Activated CD8-positive, alpha-beta T cell treated with anti-CD3 and anti-CD28 coated beads for 36 hours (primary cell): ENCODE data around the gene LRBA. TPM values are rescaled to one million over a fixed set of nuclear protein-coding genes. Genes with fewer than 3 reads are reported as not detected.

Experiments
- ATAC-seq: fragments of 200-7000 bp; cut with Tn5 transposase; one replicate; pipeline ENCODE4 v1.10.0; 2021; ENCODE audit warnings: mild to moderate bottlenecking, moderate library complexity
- CTCF ChIA-PET: fragments of 350-600 bp; sonication (Branson Sonifier 250); formaldehyde crosslinking; loops from one replicate; lab custom pipeline; 2021; ENCODE audit warnings: antibody characterized with exemption; lab: Charles Lee
- POLR2A ChIA-PET: fragments of 350-600 bp; sonication (Branson Sonifier 250); formaldehyde crosslinking; loops from one replicate; lab custom pipeline; 2021; ENCODE audit warnings: antibody characterized with exemption; lab: Charles Lee
- DNase-seq: peaks from one replicate; pipeline ENCODE4 v3.0.0-alpha.2; 2020
- H3K27ac Mint-ChIP-seq: one replicate; pipeline ENCODE4 v1.8.0; 2021; ENCODE audit warnings: mild to moderate bottlenecking, mixed read lengths
- H3K27me3 Mint-ChIP-seq: one replicate; pipeline ENCODE4 v1.8.0; 2021; ENCODE audit warnings: mixed read lengths
- H3K36me3 Mint-ChIP-seq: one replicate; pipeline ENCODE4 v1.8.0; 2021; ENCODE audit warnings: low read depth, mixed read lengths
- H3K4me1 Mint-ChIP-seq: one replicate; pipeline ENCODE4 v1.8.0; 2021; ENCODE audit warnings: low read depth, mixed read lengths
- H3K4me3 Mint-ChIP-seq: one replicate; pipeline ENCODE4 v1.8.0; 2021; ENCODE audit warnings: mild to moderate bottlenecking, moderate library complexity, mixed read lengths
- H3K9me3 Mint-ChIP-seq: one replicate; pipeline ENCODE4 v1.8.0; 2021; ENCODE audit warnings: mixed read lengths
- intact Hi-C: fragments of 100-400 bp; cut with micrococcal nuclease; formaldehyde crosslinking; loops from one replicate; pipeline ENCODE4 v1.10.0; 2022
- total RNA-seq, 2 experiments: library from RNA; stranded (reverse); gene quantifications; one replicate each; pipeline ENCODE4 v1.2.3, GENCODE V29; 2021
- TF ChIP-seq, protein P1 (sequence below): fragments of 200-600 bp; IDR thresholded peaks from one replicate; pipeline ENCODE4 v1.8.0; 2022; ENCODE audit warnings: antibody characterized with exemption, mild to moderate bottlenecking

The LRBA gene
- total RNA-seq, 2 experiments from 2014 or later: 48.1 to 52.5 TPM

- DNase-seq: no peak
- no peak overlapping the region for H3K27ac Mint-ChIP-seq
- intact Hi-C loops: no loop called here
- ChIA-PET CTCF (no interaction called here), POLR2A (no interaction called here)
- no peak for ATAC-seq
- H3K36me3 Mint-ChIP-seq: peaks cover 64% of the 10 kb centered on the region
- no peaks in the 10 kb centered on the region for H3K27me3 Mint-ChIP-seq
- H3K4me1 Mint-ChIP-seq: no peaks in the 10 kb centered on the region
- no peak overlapping the region for H3K4me3 Mint-ChIP-seq
- TF ChIP-seq, protein P1, sequence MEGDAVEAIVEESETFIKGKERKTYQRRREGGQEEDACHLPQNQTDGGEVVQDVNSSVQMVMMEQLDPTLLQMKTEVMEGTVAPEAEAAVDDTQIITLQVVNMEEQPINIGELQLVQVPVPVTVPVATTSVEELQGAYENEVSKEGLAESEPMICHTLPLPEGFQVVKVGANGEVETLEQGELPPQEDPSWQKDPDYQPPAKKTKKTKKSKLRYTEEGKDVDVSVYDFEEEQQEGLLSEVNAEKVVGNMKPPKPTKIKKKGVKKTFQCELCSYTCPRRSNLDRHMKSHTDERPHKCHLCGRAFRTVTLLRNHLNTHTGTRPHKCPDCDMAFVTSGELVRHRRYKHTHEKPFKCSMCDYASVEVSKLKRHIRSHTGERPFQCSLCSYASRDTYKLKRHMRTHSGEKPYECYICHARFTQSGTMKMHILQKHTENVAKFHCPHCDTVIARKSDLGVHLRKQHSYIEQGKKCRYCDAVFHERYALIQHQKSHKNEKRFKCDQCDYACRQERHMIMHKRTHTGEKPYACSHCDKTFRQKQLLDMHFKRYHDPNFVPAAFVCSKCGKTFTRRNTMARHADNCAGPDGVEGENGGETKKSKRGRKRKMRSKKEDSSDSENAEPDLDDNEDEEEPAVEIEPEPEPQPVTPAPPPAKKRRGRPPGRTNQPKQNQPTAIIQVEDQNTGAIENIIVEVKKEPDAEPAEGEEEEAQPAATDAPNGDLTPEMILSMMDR: no peak
- no peaks in the 10 kb centered on the region for H3K9me3 Mint-ChIP-seq
Observed at GRCh38 chr4:150583287-150584110, 431.6 kb downstream of the LRBA start.

DNA sequence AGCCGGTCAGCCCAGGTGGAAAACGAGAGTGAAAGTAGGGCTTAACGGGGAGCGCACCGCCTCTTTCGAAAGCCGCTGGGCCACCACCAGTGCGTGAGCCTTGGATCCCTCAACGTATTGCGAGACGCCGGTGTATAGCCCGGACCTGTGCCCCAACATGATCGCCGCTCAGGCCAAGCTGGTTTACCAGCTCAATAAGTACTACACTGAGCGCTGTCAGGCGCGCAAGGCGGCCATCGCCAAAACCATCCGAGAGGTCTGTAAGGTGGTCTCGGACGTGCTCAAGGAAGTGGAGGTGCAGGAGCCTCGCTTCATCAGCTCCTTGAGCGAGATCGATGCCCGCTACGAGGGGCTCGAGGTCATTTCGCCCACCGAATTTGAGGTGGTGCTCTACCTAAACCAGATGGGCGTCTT is 432.2 kb downstream of the LRBA start:
- intact Hi-C loops: no loop called here
- DNase-seq (no peak), ATAC-seq (no peak)
- no peak overlapping the region for H3K4me3 Mint-ChIP-seq
- TF ChIP-seq, protein P1: no peak
- ChIA-PET CTCF (no interaction called here), POLR2A (no interaction called here)
- H3K4me1 Mint-ChIP-seq: no peaks in the 10 kb centered on the region
- no peak overlapping the region for H3K27ac Mint-ChIP-seq
- H3K9me3 Mint-ChIP-seq: no peaks in the 10 kb centered on the region
- H3K36me3 Mint-ChIP-seq: peaks cover 59% of the 10 kb centered on the region
- no peaks in the 10 kb centered on the region for H3K27me3 Mint-ChIP-seq

GRCh38 chr4:150582146-150582872 is 432.8 kb downstream of the LRBA start, which contains the start of gene MAB21L2:
Gene MAB21L2 (plus strand): TSS chr4:150582151. CDS start chr4:150583030, 879 bp downstream.
- Mint-ChIP-seq H3K27ac (no peak within 1 kb of the TSS), H3K9me3 (no peaks in the 10 kb centered on the region), H3K36me3 (peaks cover 59% of the 10 kb centered on the region), H3K4me3 (no peak within 1 kb of the TSS), H3K4me1 (no peaks in the 10 kb centered on the region), H3K27me3 (no peaks in the 10 kb centered on the region)
- no peak for DNase-seq
- POLR2A ChIA-PET: no interaction called here
- CTCF ChIA-PET: no interaction called here
- TF ChIP-seq, protein P1: no peak
- intact Hi-C loops: no loop called here
- ATAC-seq: no peak

DNA sequence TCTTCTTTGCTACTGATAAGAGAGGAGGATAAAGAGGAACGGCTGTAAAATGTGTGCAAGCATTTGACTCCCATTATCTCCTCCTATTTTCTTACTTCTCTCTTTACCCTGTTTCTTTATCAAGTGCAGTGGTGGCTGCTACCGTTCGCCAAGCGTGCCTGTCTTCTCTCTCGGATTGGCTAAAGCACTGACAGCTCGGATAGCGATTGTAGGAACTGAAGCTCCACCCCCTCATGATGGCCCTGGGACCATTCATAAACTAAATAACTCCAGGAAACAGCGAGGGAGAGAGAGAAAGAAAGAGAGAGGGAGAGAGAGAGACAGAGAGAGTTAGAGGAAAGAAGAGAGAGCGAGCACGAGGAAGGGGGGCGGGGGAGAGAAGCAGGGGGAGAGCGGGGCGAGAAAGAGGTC is 433.4 kb downstream of the LRBA start:
- ChIA-PET POLR2A (no interaction called here), CTCF (no interaction called here)
- H3K27me3 Mint-ChIP-seq: no peaks in the 10 kb centered on the region
- no peaks in the 10 kb centered on the region for H3K4me1 Mint-ChIP-seq
- H3K9me3 Mint-ChIP-seq: no peaks in the 10 kb centered on the region
- H3K27ac Mint-ChIP-seq: no peak overlapping the region
- ATAC-seq (no peak), DNase-seq (no peak)
- H3K4me3 Mint-ChIP-seq: no peak overlapping the region
- peaks cover 59% of the 10 kb centered on the region for H3K36me3 Mint-ChIP-seq
- TF ChIP-seq, protein P1: no peak
- intact Hi-C loops: no loop called here

DNA sequence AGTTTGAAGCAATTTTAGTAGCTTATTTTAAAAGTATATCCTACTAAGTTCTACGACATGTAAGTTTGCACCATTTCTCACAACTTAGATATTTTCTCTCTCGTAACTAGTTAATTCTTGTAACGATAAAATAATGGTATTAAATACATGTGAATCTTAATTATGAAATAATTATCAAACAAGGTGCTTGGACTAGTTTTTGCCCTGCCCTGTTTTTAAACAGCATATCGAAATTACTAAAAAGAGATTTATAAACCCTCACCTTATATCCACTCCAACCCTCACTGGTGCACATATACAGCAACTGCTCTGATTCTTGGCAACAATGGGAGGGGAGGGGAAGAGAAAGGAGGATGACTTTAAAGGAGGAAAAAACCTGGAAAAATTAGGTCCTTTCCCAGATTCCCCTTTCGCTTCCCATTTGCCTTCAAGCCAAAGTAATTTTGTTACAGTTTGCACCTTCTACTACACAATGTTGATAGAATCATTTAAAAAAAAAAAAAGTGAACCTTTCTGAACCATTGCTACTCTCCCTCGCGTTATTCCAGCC is 434.0 kb downstream of the LRBA start:
- ChIA-PET POLR2A (no interaction called here), CTCF (no interaction called here)
- H3K27me3 Mint-ChIP-seq: no peaks in the 10 kb centered on the region
- no peaks in the 10 kb centered on the region for H3K9me3 Mint-ChIP-seq
- TF ChIP-seq, protein P1: no peak
- H3K36me3 Mint-ChIP-seq: peaks cover 55% of the 10 kb centered on the region
- intact Hi-C loops: no loop called here
- H3K4me1 Mint-ChIP-seq: no peaks in the 10 kb centered on the region
- no peak overlapping the region for H3K27ac Mint-ChIP-seq
- no peak overlapping the region for H3K4me3 Mint-ChIP-seq
- no peak for ATAC-seq
- no peak for DNase-seq
